ENCODE results near the gene SMARCC1. TPM values are rescaled to one million over a fixed set of nuclear protein-coding genes. Genes with fewer than 3 reads are reported as not detected.

Gene SMARCC1
- total RNA-seq, 1 experiment from 2014 or later = 168 TPM

DNA sequence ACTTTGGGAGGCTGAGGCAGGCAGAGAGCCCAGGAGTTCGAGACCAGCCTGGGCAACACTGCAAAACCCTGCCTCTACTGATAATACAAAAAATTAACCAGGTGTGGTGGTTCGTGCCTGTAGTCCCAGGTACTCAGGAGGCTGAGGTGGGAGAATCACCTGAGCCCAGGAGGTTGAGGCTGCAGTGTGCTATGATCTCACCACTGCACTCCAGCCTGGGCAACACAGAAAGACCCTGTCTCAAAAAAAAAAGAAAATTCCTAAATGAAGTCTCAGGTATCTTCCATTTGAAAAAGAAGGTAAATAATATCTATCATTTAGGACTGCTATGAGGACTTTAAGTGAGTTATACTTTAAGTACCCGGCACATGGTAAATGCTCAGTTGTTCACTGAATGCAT lies 2.9 kb downstream of the SMARCC1 start (continued):
- TF ChIP-seq, protein P1, sequence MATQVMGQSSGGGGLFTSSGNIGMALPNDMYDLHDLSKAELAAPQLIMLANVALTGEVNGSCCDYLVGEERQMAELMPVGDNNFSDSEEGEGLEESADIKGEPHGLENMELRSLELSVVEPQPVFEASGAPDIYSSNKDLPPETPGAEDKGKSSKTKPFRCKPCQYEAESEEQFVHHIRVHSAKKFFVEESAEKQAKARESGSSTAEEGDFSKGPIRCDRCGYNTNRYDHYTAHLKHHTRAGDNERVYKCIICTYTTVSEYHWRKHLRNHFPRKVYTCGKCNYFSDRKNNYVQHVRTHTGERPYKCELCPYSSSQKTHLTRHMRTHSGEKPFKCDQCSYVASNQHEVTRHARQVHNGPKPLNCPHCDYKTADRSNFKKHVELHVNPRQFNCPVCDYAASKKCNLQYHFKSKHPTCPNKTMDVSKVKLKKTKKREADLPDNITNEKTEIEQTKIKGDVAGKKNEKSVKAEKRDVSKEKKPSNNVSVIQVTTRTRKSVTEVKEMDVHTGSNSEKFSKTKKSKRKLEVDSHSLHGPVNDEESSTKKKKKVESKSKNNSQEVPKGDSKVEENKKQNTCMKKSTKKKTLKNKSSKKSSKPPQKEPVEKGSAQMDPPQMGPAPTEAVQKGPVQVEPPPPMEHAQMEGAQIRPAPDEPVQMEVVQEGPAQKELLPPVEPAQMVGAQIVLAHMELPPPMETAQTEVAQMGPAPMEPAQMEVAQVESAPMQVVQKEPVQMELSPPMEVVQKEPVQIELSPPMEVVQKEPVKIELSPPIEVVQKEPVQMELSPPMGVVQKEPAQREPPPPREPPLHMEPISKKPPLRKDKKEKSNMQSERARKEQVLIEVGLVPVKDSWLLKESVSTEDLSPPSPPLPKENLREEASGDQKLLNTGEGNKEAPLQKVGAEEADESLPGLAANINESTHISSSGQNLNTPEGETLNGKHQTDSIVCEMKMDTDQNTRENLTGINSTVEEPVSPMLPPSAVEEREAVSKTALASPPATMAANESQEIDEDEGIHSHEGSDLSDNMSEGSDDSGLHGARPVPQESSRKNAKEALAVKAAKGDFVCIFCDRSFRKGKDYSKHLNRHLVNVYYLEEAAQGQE (IDR thresholded peaks at IDR 0.05; ENCODE audit: low read depth) = no peak
- TF ChIP-seq RAD21 (IDR thresholded peaks at IDR 0.05; ENCODE audit: low read depth) (no peak), POLR2A (IDR thresholded peaks at IDR 0.05; ENCODE audit: borderline replicate concordance, extremely low read depth, insufficient read depth, insufficient read length) (no peak), CBX3 (IDR thresholded peaks at IDR 0.05; ENCODE audit: low read depth) (no peak), POLR2AphosphoS5 (IDR thresholded peaks at IDR 0.05; ENCODE audit: low read depth, low read length) (no peak), ELF1 (IDR thresholded peaks at IDR 0.05; ENCODE audit: borderline replicate concordance, low read depth) (no peak), JUND (IDR thresholded peaks at IDR 0.05) (no peak), CEBPB (IDR thresholded peaks at IDR 0.05; ENCODE audit: low read depth) (no peak), SRF (IDR thresholded peaks at IDR 0.05; ENCODE audit: low read depth) (no peak), ZNF274 (IDR thresholded peaks at IDR 0.05; ENCODE audit: low read depth, low read length) (no peak)
- TF ChIP-seq, protein P2, sequence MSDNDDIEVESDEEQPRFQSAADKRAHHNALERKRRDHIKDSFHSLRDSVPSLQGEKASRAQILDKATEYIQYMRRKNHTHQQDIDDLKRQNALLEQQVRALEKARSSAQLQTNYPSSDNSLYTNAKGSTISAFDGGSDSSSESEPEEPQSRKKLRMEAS (IDR thresholded peaks at IDR 0.05) = no peak

DNA sequence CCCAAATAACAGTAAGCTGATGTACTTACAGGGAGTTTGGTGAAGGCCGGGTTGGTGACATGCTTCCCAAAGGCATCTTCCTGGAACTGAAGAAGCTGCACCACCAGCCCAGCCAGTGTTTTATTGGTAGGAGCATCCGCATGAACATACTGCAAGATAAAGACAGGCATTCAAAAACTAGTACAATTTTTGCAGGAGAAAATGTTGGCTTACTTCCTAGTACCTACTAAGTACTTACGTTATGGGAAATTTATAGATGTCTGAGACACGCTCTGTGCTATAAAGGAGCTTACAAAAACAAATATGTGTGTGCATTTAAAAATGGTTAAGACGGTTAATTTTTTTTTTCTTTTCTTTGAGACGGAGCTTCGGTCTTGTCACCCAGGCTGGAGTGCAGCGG lies 8.9 kb downstream of the SMARCC1 start:
- Histone ChIP-seq H3K9ac (ENCODE audit: low read length) (no peak overlapping the region), H3K36me3 (ENCODE audit: control insufficient read depth in 1 of 2, insufficient read depth in 2 of 2, low read length in 2 of 2) (peaks cover 8 to 18% of the 10 kb centered on the region in 2 experiments), H2AFZ (ENCODE audit: low read depth, low read length, poor library complexity, severe bottlenecking) (no peak overlapping the region), H3K9me2 (ENCODE audit: insufficient read depth) (no peaks in the 10 kb centered on the region), H3K4me3 (replicated peaks in 1 of 2; ENCODE audit: low read depth in 1 of 2, low read length in 2 of 2) (no peak overlapping the region), H3K27me3 (ENCODE audit: insufficient read depth, low read length) (no peaks in the 10 kb centered on the region), H3K9me3 (ENCODE audit: control insufficient read depth in 1 of 2, insufficient read depth in 1 of 2, low read depth in 1 of 2, low read length in 2 of 2) (no peaks in the 10 kb centered on the region), H3K79me2 (ENCODE audit: insufficient read depth, low read length) (peaks cover 100% of the 10 kb centered on the region), H3K4me2 (ENCODE audit: low read length) (no peak overlapping the region), H3K27ac (ENCODE audit: low read depth, low read length) (no peak overlapping the region), H4K20me1 (ENCODE audit: insufficient read depth) (peaks cover 22% of the 10 kb centered on the region), H3K4me1 (ENCODE audit: control insufficient read depth in 1 of 2, insufficient read depth in 2 of 2, low read length in 2 of 2) (no peaks in the 10 kb centered on the region)
- intact Hi-C loops (cut with micrococcal nuclease) = no loop called here
- RAD21 ChIA-PET (ENCODE audit: low non-redundant PET in 1 of 2, low total read pairs in 2 of 2, uncharacterized antibody in 2 of 2, unreplicated experiment in 2 of 2) = no interaction called here
- ATAC-seq (no peak), DNase-seq (ENCODE audit: low read depth, low spot score) (no peak)
- POLR2A ChIA-PET = no interaction called here
- BruUV-seq (replicated peaks) = no TSS peak
- CTCF ChIA-PET = no interaction called here
- no peak for TF ChIP-seq POLR2AphosphoS5 (IDR thresholded peaks at IDR 0.05; ENCODE audit: low read depth, low read length)
- TF ChIP-seq FOSL1 (IDR thresholded peaks at IDR 0.05; ENCODE audit: low read depth) = no peak
- TF ChIP-seq RAD21 (IDR thresholded peaks at IDR 0.05; ENCODE audit: low read depth) = no peak
- TF ChIP-seq, protein P2 (IDR thresholded peaks at IDR 0.05) = no peak
- TF ChIP-seq YY1 (IDR thresholded peaks at IDR 0.05; ENCODE audit: extremely low read depth, insufficient replicate concordance, low read depth, low read length) = no peak
- no peak for TF ChIP-seq JUND (IDR thresholded peaks at IDR 0.05)
- no peak for TF ChIP-seq SIN3A (IDR thresholded peaks at IDR 0.05; ENCODE audit: low read depth)
- TF ChIP-seq SP1 (IDR thresholded peaks at IDR 0.05; ENCODE audit: low read depth) = no peak
- no peak for TF ChIP-seq ZNF274 (IDR thresholded peaks at IDR 0.05; ENCODE audit: low read depth, low read length)
- TF ChIP-seq TCF7L2 (IDR thresholded peaks at IDR 0.05; ENCODE audit: borderline replicate concordance, extremely low read depth, insufficient read depth, insufficient read length) = no peak
- TF ChIP-seq POLR2A (IDR thresholded peaks at IDR 0.05; ENCODE audit: borderline replicate concordance, extremely low read depth, insufficient read depth, insufficient read length) = no peak
- TF ChIP-seq, protein P3, sequence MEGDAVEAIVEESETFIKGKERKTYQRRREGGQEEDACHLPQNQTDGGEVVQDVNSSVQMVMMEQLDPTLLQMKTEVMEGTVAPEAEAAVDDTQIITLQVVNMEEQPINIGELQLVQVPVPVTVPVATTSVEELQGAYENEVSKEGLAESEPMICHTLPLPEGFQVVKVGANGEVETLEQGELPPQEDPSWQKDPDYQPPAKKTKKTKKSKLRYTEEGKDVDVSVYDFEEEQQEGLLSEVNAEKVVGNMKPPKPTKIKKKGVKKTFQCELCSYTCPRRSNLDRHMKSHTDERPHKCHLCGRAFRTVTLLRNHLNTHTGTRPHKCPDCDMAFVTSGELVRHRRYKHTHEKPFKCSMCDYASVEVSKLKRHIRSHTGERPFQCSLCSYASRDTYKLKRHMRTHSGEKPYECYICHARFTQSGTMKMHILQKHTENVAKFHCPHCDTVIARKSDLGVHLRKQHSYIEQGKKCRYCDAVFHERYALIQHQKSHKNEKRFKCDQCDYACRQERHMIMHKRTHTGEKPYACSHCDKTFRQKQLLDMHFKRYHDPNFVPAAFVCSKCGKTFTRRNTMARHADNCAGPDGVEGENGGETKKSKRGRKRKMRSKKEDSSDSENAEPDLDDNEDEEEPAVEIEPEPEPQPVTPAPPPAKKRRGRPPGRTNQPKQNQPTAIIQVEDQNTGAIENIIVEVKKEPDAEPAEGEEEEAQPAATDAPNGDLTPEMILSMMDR (IDR thresholded peaks at IDR 0.05 in 2 of 3, conservative IDR thresholded peaks at IDR 0.05 in 1 of 3; ENCODE audit: borderline replicate concordance in 1 of 3, insufficient read depth in 1 of 3, low read depth in 2 of 3, low read length in 2 of 3) = no peak
